ENCODE data around the gene DCTD.

Gene DCTD

GRCh38 chr4:182842104-182842600, 75.0 kb downstream of the DCTD start:
- H3K79me2 ChIP-seq (ENCODE audit: low read length): no peaks in the 10 kb centered on the region
- TF ChIP-seq EZH2 (optimal IDR thresholded peaks at IDR 0.05; ENCODE audit: low read depth, low read length): no peak
- TF ChIP-seq CTCF (IDR thresholded peaks at IDR 0.05; ENCODE audit: low read length): no peak
- no peak for TF ChIP-seq EZH2phosphoT487 (IDR thresholded peaks at IDR 0.05; ENCODE audit: low read length)
- H3K9me3 ChIP-seq (replicated peaks; ENCODE audit: insufficient read depth, low read length): no peaks in the 10 kb centered on the region
- H3K4me1 ChIP-seq (ENCODE audit: low read length): no peaks in the 10 kb centered on the region
- no peak overlapping the region for H2AFZ ChIP-seq (ENCODE audit: low read length)
- H3K4me3 ChIP-seq (ENCODE audit: low read length): no peak overlapping the region
- no peaks in the 10 kb centered on the region for H4K20me1 ChIP-seq (ENCODE audit: insufficient read depth, low read length)
- no peaks in the 10 kb centered on the region for H3K9me2 ChIP-seq (replicated peaks; ENCODE audit: insufficient read depth, low read length)
- no peak overlapping the region for H3K9ac ChIP-seq (ENCODE audit: low read length)
- no peaks in the 10 kb centered on the region for H3K27me3 ChIP-seq (replicated peaks; ENCODE audit: insufficient read depth, low read length)
- no peak for DNase-seq
- no peaks in the 10 kb centered on the region for H3K36me3 ChIP-seq (replicated peaks; ENCODE audit: insufficient read depth, low read length)
- no peak overlapping the region for H3K4me2 ChIP-seq (ENCODE audit: low read depth, low read length)
- H3F3A ChIP-seq (ENCODE audit: insufficient read depth, low read length): no peaks in the 10 kb centered on the region
- no peak overlapping the region for H3K27ac ChIP-seq (ENCODE audit: low read length)

- Histone ChIP-seq H3F3A (ENCODE audit: insufficient read depth, low read length) (no peaks in the 10 kb centered on the region), H3K9me3 (replicated peaks; ENCODE audit: insufficient read depth, low read length) (no peaks in the 10 kb centered on the region), H3K4me2 (ENCODE audit: low read depth, low read length) (no peak overlapping the region), H2AFZ (ENCODE audit: low read length) (no peak overlapping the region), H4K20me1 (ENCODE audit: insufficient read depth, low read length) (no peaks in the 10 kb centered on the region), H3K79me2 (ENCODE audit: low read length) (no peaks in the 10 kb centered on the region), H3K27me3 (replicated peaks; ENCODE audit: insufficient read depth, low read length) (no peaks in the 10 kb centered on the region), H3K4me3 (ENCODE audit: low read length) (no peak overlapping the region), H3K36me3 (replicated peaks; ENCODE audit: insufficient read depth, low read length) (no peaks in the 10 kb centered on the region), H3K4me1 (ENCODE audit: low read length) (no peaks in the 10 kb centered on the region), H3K27ac (ENCODE audit: low read length) (no peak overlapping the region), H3K9me2 (replicated peaks; ENCODE audit: insufficient read depth, low read length) (no peaks in the 10 kb centered on the region), H3K9ac (ENCODE audit: low read length) (no peak overlapping the region)
- no peak for DNase-seq
- no peak for TF ChIP-seq EZH2 (optimal IDR thresholded peaks at IDR 0.05; ENCODE audit: low read depth, low read length)
- TF ChIP-seq EZH2phosphoT487 (IDR thresholded peaks at IDR 0.05; ENCODE audit: low read length): no peak
- no peak for TF ChIP-seq CTCF (IDR thresholded peaks at IDR 0.05; ENCODE audit: low read length)
These were observed 77.1 kb downstream of the DCTD start for GRCh38 chr4:182840108-182840507.

All from MM.1S (cell line).